ENCODE measurements around the gene THOC6.
A peak's percentile ranks its signal among the peaks of the same experiment; 100 is the strongest.
"Not testable (repeated sequence)": the region's sequence is repeated elsewhere in the genome, so short reads cannot be mapped to it uniquely, and the experiment has no call there.

THOC6 gene

GRCh38 chr16:3035289-3035971, 11.6 kb downstream of the THOC6 start:
- DNase-seq = no peak

GRCh38 chr16:3035972-3036725, 12.3 kb downstream of the THOC6 start:
- no peak for DNase-seq

- no peak for DNase-seq
Measured at GRCh38 chr16:3036726-3037315, 13.0 kb downstream of the THOC6 start, which contains the start of gene BICDL2. Gene BICDL2, minus strand, starts transcription at chr16:3036944. Its CDS starts 1,448 bp downstream, at chr16:3035496.

GRCh38 chr16:3038256-3038655, 14.4 kb downstream of the THOC6 start:
- no peak for DNase-seq

GRCh38 chr16:3038896-3039295, 15.1 kb downstream of the THOC6 start:
- DNase-seq = no peak

GRCh38 chr16:3042376-3042775, 18.5 kb downstream of the THOC6 start:
- no peak for DNase-seq

GRCh38 chr16:3044708-3045107, 20.9 kb downstream of the THOC6 start:
- no peak for DNase-seq

GRCh38 chr16:3045758-3046640, 22.2 kb downstream of the THOC6 start, which contains the start of gene MMP25:
Gene MMP25, plus strand, starts transcription at chr16:3046561. Its CDS starts 357 bp downstream, at chr16:3046918.
- no peak for DNase-seq

- DNase-seq = no peak
Measured at GRCh38 chr16:3046641-3047386, 23.0 kb downstream of the THOC6 start.

GRCh38 chr16:3047387-3047720, 23.5 kb downstream of the THOC6 start:
- DNase-seq = no peak

GRCh38 chr16:3049921-3050481, 26.2 kb downstream of the THOC6 start:
- DNase-seq = no peak

- DNase-seq = no peak
Measured at GRCh38 chr16:3050487-3050886, 26.7 kb downstream of the THOC6 start.

- no peak for DNase-seq
Measured at GRCh38 chr16:3051009-3051408, 27.2 kb downstream of the THOC6 start.

- no peak for DNase-seq
Measured at GRCh38 chr16:3051494-3051893, 27.7 kb downstream of the THOC6 start.

- DNase-seq = not testable (repeated sequence)
Measured at GRCh38 chr16:3052571-3053329, 28.9 kb downstream of the THOC6 start.

- DNase-seq = peak; percentile 47
Measured at GRCh38 chr16:3053330-3053710, 29.5 kb downstream of the THOC6 start.

- DNase-seq = no peak
Measured at GRCh38 chr16:3054965-3055733, 31.3 kb downstream of the THOC6 start.

GRCh38 chr16:3055734-3056115, 31.9 kb downstream of the THOC6 start:
- DNase-seq = not testable (repeated sequence)

GRCh38 chr16:3056336-3057180, 32.7 kb downstream of the THOC6 start:
- no peak for DNase-seq

All from activated naive CD4-positive, alpha-beta T cell treated with Interleukin-2 at 50 U/mL for 16 hours (primary cell).